HepG2 (cell line): ENCODE measurements around the gene TIMM10. TPM values are rescaled to one million over a fixed set of nuclear protein-coding genes. Genes with fewer than 3 reads are reported as not detected.

Source experiments
- ETV6 ChIP-seq: sonication (generic); formaldehyde crosslinking; conservative IDR thresholded peaks from 2 replicates; pipeline ENCODE4 v1.4.0; 2020; ENCODE audit warnings: missing genetic modification reagents
- NR0B2 ChIP-seq: sonication (generic); formaldehyde crosslinking; IDR thresholded peaks from 2 replicates; pipeline ENCODE4 v1.4.0; 2020; ENCODE audit warnings: mild to moderate bottlenecking, missing genetic modification reagents
- PHF5A ChIP-seq: IDR thresholded peaks from one replicate; pipeline ENCODE4 v1.6.1; 2018; ENCODE audit warnings: low read depth, missing genetic modification reagents; ENCODE audit not compliant: unreplicated experiment
- SMAD1 ChIP-seq: sonication (generic); formaldehyde crosslinking; IDR thresholded peaks from 2 replicates; pipeline ENCODE4 v1.4.0; 2020; ENCODE audit warnings: missing genetic modification reagents, low read depth, mild to moderate bottlenecking, borderline replicate concordance
- SNAPC2 ChIP-seq: sonication (generic); formaldehyde crosslinking; IDR thresholded peaks from 2 replicates; pipeline ENCODE4 v1.8.1; 2022; ENCODE audit warnings: mild to moderate bottlenecking, missing genetic modification reagents
- ZBTB40 ChIP-seq, 2 experiments: fragments of 450-650 bp in 1 of 2; sonication (generic) in 1 of 2; formaldehyde crosslinking in 1 of 2; IDR thresholded peaks; 2 replicates each; pipeline versions ENCODE4 v1.6.1 to v1.8.0; 2016 to 2022; ENCODE audit warnings: antibody characterized with exemption in 1 of 2, mild to moderate bottlenecking in 1 of 2, missing genetic modification reagents in 1 of 2
- ZFX ChIP-seq: sonication (generic); formaldehyde crosslinking; IDR thresholded peaks from 2 replicates; pipeline ENCODE4 v1.4.0; 2020; ENCODE audit warnings: mild to moderate bottlenecking, low read depth, missing genetic modification reagents, moderate library complexity
- ZNF281 ChIP-seq: sonication (generic); formaldehyde crosslinking; IDR thresholded peaks from 2 replicates; pipeline ENCODE4 v1.4.0; 2020; ENCODE audit warnings: missing genetic modification reagents, borderline replicate concordance
- ZNF326 ChIP-seq: sonication (generic); formaldehyde crosslinking; IDR thresholded peaks from 2 replicates; pipeline ENCODE4 v1.4.0; 2020; ENCODE audit warnings: missing genetic modification reagents, borderline replicate concordance
- ZNF354B ChIP-seq: sonication (generic); formaldehyde crosslinking; IDR thresholded peaks from 2 replicates; pipeline ENCODE4 v1.8.0; 2022; ENCODE audit warnings: mild to moderate bottlenecking, missing genetic modification reagents
- ZNF558 ChIP-seq: sonication (generic); formaldehyde crosslinking; IDR thresholded peaks from 2 replicates; pipeline ENCODE4 v1.9.0; 2022; ENCODE audit warnings: mild to moderate bottlenecking, missing genetic modification reagents, borderline replicate concordance
- ZNF576 ChIP-seq: sonication (generic); formaldehyde crosslinking; IDR thresholded peaks from 2 replicates; pipeline ENCODE4 v1.4.0; 2020; ENCODE audit warnings: mild to moderate bottlenecking, missing genetic modification reagents
- ZNF788 ChIP-seq: sonication (generic); formaldehyde crosslinking; IDR thresholded peaks from 2 replicates; pipeline ENCODE4 v1.5.0; 2020; ENCODE audit warnings: mild to moderate bottlenecking, missing genetic modification reagents, borderline replicate concordance
- polyA plus RNA-seq, 8 experiments: library from polyadenylated mRNA; depleted of rRNA in 3 of 8; stranded (reverse) in 7 of 8; unstranded in 1 of 8; fragments of >200 nt; fragmentation: Illumina TruSeq in 4 of 8; extraction: Trizol in 4 of 8; gene quantifications; 2 replicates each; pipeline versions ENCODE4 v1.2.1 to v1.2.3, GENCODE V29; 2011 to 2016; ENCODE audit warnings: low read depth in 4 of 8, missing spikeins in 1 of 8, mixed read lengths in 1 of 8; ENCODE audit not compliant: insufficient read depth in 1 of 8
- total RNA-seq, 5 experiments: library from RNA; depleted of rRNA; stranded (reverse); fragments of >200 nt; fragmentation: Illumina TruSeq; extraction: Trizol; gene quantifications; 2 replicates each; pipeline ENCODE4 v1.2.3, GENCODE V29; 2016; ENCODE audit warnings: low read depth in 1 of 5

The TIMM10 gene
- total and polyA plus RNA-seq, 2 of the 13 experiments (the other 11 are each of a cell fraction or from before 2014, with no cell fraction given): 67.8 to 82.2 TPM

GRCh38 chr11:57497303-57498247, 33.0 kb downstream of the TIMM10 start (continued):
- TF ChIP-seq ZBTB40 (IDR thresholded peaks at IDR 0.05) (no peak), ZBTB40 (CRISPR knock-in tag; IDR thresholded peaks at IDR 0.05) (0 out of 2 replicates have a peak, but pooled peaks have one; percentile 10), PHF5A (CRISPR knock-in tag) (peak; percentile 29), ZFX (CRISPR knock-in tag) (peak; percentile 17; the same call in 1 of the 2 replicates), SMAD1 (CRISPR knock-in tag) (no peak), ZNF788 (CRISPR knock-in tag) (peak; percentile 27; the same call in 1 of the 2 replicates), ZNF576 (CRISPR knock-in tag) (0 out of 2 replicates have a peak, but pooled peaks have one; percentile 82), NR0B2 (peak; percentile 85; the same call in 1 of the 2 replicates), ZNF354B (0 out of 2 replicates have a peak, but pooled peaks have one; percentile 34), ETV6 (CRISPR knock-in tag) (0 out of 2 replicates have a peak, but pooled peaks have one; percentile 2), ZNF281 (peak; percentile 16; the same call in 1 of the 2 replicates), ZNF558 (CRISPR knock-in tag) (0 out of 2 replicates have a peak, but pooled peaks have one; percentile 42), ZNF326 (CRISPR knock-in tag) (no peak), SNAPC2 (CRISPR knock-in tag) (peak; percentile 80)
